ENCODE data around the gene KLF9. TPM values are rescaled to one million over a fixed set of nuclear protein-coding genes. Genes with fewer than 3 reads are reported as not detected.

KLF9 gene
- total RNA-seq, 1 donor from 2014 or later: 53.9 TPM

DNA sequence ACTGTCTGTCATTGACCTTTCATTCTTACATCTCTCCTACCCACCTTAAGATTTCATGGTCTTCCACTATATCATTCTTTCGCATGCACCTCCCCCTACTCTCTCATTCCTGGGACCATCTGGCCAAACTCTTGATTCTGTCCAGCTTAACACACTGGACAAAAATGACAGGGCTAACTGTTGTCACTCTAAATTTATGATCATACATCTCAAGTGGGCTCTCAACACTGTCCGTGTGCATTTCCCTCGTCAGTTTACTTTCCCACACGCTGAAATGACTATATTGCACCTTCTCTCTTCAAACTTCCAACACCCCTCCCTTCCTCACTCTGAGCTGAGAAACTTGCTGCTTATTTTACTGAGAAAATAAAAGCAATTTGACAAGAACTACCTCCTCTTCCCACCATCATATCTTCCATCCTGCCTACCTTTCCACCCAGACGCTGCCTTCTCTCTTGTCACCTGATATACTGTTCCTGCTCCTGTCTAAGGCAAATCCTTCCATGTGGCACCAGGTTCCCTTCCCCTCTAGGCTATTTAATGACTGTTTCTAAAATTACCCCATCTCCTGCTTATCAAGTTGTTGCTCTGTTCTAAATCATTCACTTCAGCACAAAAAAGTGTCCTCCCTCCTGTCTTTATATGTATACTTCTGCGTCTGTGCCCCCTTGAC lies 8.1 kb upstream of the KLF9 start:
- DNase-seq (ENCODE audit: low spot score): no peak

DNA sequence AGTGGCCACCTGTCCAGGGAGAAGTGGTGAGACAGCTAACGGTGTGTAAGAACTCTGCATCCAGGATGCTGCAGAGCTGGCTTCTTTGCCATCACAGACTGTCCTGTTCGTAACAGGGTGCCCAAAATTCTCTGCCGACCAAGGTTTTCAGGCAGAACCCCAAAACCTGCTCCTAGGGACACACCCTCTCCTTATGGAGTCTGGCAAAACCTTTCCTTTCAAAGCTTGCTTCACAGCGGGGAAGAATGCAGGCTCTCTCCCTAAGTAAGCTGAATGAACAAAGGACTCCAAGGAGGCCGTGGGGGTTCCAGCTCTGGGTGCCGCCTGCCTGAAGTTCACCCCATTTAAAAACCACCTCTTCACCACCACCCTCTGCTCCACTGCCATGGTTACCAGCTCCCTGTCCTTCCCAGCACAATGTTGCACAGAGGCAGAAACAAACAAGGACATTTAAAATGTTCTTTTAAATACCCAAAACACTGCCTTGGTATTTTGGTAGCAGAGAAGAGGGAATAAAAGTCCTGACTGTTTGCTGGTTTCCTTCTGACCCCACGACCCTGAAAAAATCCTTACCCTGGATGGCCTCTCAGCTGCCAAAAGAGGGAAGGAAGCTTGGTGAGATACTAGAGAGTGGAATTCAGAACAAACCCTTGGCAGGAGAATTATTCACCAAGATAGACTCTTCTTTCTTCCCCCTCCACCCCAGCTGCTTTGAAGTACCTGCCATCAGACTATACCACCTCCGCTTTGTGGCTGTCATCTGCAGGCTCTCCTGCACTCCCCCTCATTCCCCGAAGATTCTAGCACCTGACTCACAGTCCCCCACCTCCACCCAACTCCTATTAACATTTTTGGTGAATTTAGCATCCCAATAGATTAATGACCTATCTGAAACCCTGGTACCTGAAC lies 7.1 kb upstream of the KLF9 start:
- DNase-seq (ENCODE audit: low spot score): no peak

DNA sequence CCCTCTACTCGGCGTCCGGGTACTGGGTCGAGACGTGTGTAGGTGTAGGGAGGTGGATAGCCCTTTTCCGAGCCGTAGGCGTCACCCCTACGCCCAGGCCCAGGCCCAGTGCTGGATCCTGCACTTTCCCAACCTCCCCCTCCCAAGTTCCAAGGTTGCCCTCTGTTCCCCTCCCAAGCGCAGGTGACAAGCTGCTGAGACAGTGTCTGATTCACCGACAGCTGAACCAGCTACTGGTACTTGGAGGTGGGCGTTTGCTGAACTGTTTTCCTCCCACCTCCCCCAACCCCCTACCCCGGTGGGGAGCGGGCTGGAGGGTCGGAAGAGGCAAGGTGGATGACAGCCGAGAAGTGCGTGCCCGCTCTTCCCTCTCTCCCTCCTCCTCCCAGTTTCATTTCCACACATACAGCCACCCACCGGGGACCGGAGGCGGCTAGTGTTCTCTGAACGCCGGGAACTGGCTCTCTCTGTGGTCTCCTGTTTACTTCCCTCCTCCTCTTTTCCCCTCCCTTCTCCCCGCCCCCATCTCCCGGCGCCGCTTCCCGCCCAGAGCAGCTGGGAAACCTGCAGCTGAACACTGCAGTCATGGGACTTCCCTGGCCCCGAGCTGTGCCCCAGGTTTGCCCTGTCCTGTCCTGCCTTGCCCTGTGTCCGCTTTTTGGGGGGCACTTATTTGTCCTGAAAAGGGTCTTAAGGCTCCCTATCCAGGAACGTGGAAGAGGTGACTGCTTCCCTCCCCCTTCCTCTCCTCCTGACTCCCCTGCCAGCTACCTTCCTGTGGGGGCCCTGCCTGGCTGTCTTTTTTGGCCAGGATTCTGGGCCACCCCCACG lies 6.2 kb upstream of the KLF9 start:
- peak; percentile 87 for DNase-seq (ENCODE audit: low spot score)

DNA sequence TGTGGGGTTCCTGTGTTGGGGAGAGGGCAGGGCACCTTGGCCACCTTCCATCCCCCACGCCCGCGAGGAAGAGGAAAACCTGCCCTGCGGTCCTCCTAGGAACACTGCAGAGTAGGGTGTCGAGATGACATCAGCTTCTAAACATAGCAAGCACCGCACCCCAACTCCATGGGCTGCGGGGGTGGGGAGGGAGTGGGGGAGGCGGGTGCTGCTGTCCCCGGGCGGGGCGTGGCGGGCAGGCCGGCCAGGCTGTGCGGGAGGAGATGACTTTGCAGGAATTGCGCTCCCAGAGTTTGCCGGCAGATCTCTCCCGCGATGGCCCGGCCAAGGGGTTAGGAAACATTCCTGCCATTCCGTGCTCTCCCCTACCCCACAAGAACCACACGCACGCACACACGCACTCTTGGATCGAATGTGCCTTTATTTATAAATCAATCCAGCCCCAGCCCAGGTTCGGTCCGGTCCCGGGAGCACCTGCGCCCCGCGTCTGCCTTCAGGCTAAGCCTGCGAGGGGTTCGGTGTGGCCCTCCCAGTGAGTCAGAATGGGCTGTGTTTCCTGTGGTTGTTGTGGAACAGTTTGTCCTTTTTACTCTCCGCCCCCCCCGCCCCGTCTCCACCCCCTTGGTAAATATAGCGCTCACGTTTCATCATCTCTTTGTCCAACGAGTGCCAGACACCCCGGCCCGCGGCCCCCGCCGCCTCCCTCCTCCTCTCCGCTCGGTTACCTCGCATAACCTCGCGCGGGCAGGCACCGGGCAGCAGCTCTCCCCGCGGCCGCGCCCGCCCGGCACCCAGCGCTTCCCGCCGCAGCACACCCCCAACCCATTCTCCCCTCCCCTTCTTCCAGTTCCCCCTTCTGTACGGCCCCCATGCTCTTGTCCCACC lies 5.3 kb upstream of the KLF9 start:
- DNase-seq (ENCODE audit: low spot score): peak; percentile 87

DNA sequence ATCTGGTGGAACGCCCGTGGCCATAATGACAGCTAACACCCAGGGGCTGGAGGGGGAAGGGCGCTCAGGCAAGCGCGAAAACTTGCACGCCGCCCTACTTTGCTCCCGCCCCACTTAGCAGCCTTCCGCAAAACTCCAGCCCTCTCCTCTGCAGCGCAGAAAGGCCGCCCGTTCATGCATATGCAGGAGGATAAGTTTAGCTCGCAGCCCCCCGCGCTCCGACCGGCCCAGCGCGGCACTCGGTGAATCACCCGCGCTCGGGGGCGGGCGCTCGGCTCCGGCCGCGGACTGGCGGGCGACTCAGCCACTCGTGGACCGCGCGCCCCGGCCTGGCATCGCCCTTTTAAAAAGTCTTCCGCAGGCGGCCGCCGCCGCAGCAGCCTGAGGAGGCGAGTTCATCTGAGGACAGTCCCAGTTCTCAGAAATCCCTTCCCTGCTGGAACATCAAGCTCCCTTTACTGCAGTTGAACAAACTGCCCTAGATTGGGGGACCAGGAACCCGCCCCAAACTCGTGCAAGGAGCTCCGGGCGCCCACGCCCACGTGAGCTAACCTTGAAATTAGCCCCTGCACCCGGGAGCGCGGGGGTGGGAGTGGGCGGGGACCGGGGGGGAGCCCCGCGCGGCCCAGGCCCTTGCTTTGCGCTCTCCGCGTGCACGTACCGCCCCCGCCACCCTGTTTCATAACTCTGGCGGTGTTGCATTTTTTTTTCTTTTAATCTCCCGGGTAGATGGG lies 4.5 kb upstream of the KLF9 start:
- peak; percentile 96 for DNase-seq (ENCODE audit: low spot score)

DNA sequence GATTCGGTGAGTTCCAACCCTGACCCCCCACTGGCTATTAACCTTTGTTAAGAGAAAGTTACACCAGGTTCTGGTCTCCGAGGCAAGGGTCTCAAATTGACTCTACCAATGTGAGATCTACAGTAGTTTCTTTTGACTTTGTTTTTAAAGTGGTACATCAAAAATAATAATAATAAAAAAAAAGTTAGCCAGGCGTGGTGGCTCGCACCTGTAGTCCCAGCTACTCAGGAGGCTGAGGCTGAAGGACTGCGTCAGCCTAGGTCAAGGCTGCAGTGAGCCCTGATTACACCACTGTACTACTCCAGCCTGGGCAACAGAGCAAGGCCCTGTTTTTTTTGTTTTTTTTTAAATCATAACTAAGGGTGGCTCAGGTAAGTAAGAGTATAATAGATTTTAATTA lies 1.0 kb upstream of the KLF9 start:
- DNase-seq (ENCODE audit: low spot score): no peak

DNA sequence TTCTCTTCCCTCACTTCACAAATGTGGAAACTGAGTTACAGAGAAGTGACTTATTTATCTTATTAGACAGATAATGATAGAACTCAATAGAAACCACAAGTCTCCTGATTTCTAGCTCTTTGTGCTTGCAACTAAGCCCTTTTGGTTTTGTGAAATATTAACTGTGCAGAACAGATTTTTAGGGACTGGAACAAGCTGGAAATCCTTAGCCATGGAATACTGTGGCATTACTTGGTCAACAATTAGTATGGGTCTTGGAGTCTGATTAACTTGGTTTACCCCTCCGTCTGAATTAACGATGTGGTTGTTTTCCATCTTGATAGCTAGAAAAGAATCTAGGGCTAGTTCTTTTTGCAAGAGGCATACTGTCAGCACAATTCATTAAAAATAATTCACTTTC lies 584 bp upstream of the KLF9 start:
- DNase-seq (ENCODE audit: low spot score): no peak

DNA sequence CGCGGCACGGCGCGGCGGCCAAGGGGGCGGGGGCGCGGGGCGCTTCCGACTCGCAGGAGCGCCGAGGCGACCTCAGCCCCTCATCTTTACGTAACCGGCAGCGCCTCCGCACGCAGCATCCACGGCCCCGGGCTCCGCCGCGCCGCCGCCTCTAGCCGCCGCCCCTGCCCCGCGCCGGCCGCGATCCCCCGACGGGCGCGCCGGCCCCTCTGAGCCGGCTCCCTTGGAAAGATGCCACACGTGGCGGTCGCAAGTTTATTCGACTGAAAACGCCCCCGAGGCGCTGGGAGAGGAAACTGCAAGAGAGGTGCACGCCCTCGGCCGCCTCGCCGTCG lies 1.0 kb downstream of the KLF9 start:
- DNase-seq (ENCODE audit: low spot score): no peak

DNA sequence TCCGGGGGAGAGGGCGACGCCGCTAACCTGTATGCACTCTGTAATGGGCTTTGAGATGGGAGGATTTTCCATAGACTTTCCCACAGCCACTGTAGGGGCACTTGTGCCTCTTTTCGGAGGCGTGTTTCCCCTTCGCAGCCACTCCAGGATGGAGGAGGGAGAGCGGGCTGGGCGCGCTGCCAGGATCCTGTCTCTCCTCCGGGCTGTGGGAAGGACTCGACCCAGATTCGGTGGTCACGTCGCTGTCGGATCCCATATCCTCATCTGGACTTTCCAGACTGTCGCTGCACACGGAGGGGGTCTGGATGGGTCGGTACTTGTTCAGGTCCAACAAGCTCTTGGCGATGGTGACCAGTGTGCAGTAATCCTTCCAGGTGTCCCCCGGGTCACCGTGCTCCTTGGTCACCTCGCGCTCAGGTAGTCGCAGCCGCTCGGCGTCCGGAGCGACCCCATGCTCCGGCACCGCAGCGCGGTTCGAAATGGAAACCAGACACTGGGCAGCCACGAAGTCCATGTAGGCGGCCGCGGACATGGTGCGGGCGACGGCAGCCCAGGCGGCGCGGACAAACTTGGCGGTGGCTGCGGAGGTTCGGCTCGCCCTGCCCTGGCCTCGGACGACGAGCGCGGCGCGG lies 1.5 kb downstream of the KLF9 start:
- peak; percentile 83 for DNase-seq (ENCODE audit: low spot score)

DNA sequence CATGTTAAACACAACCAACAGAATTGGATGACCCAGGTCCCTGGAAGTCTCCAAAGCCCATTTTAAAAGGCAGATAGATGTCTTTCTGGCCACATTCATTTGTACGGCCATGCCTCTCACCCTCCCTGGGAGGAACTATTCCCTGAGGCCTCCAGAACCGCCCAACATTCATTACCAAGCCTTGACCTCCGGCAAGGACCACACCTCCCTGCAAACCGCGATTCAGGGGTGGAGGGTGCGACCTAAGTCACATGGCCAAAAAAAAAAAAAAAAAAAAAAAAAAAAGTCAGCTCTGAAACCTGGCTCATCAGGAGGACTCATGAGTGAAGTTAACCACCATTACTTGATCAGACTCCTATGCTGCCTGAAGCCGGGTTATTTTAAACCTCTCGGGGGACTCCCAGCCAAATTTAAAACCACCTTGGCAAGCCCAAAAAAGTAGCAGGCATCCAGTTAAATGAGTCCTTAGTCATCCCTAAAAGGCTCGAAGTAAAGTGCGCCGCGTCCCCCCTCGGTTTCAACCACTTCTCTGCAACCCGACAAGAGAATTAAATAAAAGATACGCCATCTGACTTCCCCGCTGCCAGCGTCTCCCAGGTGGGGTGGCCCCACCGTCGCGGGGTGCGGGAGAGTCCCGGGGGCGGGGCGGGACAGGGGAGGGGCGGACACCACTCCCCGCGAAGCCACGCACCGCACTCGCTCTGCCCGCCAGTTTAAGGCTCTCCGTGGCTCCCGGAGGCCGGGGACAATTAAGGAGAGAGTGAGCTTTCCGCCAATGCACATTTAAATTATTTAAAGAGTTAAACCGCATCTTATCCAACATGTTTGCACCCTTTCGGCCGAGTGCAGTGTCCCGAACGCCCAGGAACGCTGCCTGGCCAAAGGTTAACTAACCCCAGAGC lies 2.3 kb downstream of the KLF9 start:
- peak; percentile 51 for DNase-seq (ENCODE audit: low spot score)

DNA sequence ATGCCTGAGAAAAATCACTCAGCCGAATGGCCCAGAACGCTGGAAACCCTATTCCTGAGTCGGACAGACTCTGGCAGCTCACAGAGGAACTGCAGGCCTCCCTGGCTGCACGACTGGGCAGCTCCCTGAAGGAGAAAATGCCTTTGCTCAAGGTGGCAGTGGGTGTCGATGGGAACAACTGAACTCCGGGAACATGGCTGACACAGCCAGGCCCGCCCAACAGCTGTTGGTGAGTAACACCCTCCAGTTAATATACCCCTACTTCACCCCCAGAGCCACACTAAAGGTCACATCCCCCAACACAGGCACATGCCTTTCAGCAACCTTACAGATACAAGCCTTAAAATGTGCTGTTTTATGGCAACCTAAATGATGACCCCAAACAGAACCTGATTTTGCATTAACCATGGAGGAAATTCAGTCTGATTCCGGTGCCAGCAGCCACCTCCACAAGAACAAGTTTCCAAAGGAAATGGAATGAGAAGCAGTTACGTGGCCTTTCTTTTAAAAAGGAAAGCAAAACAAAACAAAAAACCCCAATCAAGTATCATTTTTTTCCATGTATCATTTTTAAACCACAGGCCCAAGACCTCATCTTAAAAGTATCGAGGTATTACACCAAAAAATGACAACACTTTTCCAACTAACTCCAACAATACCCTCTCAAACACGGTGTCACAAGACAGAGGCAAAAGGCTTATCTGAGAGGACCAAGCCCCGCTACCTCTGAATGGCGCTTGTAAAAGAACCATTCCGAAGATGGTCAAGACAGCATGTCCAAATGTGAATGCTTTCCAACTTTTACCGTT lies 3.1 kb downstream of the KLF9 start:
- peak; percentile 50 for DNase-seq (ENCODE audit: low spot score)

DNA sequence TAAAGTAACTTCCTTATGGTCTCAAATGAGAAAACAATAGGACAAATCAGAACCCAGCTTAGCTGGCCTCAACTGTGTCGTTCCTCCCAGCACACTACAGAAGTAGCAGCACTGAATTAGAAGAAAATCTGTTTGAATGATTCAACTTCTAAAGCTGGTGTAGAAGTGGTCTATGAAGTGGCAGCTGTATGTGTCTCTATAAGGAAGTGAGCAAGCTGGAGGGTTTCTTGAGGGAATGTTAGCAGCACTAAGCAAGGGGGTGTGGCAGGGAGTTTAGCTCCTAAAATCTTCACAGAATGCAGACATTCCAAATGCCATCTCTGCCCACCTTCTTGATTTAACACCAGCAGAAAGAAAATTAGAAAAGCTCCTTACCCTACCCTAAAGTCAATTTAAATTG lies 4.1 kb downstream of the KLF9 start:
- DNase-seq (ENCODE audit: low spot score): peak; percentile 21

DNA sequence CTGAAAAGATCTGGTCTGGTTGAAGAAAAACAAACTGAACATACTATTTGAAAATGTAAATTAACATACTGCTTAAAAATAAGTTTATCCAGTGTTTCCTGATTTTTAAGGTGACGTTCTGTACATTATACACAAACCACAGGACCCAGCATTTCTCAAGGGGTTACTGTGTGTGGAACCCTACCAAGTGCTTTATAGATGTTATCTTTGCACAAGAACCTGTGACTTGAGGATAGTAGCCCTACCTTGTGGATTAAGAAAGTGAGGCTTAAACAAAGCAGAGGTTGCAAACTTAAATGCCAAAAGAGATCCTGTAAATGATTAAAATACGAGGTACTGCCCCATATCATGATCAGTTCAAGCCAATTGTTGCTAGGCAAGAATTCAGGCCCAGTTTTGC lies 4.7 kb downstream of the KLF9 start:
- no peak for DNase-seq (ENCODE audit: low spot score)

DNA sequence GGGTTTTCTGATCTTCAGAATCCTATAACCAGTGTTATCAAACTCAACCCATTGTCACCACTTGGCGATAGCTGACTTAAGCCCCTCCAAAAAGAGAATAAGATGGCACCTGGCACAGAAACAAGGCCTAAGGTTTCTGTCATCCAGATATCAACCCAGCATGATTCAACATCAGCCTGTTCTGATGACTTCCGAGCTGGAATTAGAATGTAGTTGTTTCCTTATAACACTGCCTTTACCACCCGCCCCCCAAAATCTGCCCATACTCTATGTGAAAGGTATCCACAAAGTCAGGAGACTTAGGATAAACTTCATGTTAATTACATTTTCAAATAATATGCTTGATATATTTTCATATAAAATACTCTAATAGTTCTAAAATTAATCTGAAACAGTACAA lies 5.2 kb downstream of the KLF9 start:
- DNase-seq (ENCODE audit: low spot score): no peak

DNA sequence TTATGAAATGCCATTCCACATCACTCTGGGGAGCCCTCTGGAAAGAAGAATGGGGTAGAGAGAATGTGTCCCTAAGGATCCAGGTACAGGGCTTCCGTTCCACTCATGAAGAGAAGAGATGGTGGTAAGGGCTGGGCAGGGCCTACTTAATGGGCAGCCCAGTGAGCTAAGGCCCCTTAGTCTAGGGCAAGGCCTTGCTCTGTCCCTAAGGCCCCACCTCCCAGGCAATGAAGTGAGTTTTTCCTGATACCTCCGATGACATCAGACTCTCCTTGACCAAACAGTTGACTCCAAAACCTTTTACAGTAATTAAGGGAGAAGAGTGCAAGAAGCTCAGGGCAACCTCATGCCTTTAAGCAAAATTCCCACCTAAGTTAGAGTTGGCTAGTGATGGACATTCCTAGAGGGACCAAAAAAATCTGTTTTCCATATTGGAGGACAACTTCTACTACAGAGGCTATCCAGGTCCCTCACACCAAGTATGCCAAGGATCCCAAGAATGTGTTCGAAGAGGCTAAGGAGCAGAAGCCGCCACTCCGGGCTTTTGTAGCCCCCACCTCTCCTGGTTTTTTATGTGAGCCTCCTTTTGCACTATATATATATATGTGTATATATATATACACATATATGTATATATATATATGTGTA lies 5.9 kb downstream of the KLF9 start:
- no peak for DNase-seq (ENCODE audit: low spot score)

DNA sequence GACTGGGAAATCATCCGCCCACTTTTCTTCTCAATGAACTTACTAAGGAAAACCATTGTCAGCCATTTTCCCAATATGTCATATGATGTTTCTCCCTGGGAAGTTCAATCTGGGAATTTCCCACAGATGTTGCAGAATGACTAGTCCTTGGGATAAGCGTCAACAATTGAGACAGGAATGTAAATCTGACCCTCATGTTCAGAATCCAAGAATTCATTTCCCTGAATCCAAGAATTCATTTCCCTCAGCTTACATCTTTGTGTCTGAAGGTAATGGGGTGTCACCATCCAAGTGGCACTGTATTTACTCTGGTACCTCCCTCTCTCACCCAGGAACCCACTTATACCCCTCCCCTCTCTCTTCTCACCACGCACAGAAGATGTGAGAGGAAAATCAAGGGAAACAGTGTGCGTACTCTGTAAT lies 7.4 kb downstream of the KLF9 start:
- no peak for DNase-seq (ENCODE audit: low spot score)

DNA sequence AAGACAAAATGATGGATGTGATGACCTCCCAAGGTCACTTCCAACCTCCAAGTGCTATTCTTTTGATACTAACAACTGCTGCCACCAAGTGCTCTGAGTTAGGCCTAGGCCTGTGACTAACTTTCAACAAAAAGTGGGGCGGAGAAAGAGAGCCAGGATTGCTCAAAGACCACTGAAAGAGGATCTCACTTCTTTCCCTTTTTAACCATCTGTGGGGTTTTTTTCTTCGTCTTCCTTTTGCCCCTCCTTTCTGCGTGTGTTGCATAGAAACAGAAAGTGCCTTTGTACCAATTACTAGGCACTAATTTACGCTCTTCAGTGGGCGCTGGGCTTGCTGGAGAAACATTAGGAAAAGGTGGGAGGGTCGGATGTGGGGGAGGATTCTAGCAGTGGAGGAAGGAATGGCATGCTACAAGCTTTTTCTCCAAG lies 8.0 kb downstream of the KLF9 start:
- DNase-seq (ENCODE audit: low spot score): no peak
